GM12878 (cell line): ENCODE results near the gene TBC1D23. TPM values are rescaled to one million over a fixed set of nuclear protein-coding genes. Genes with fewer than 3 reads are reported as not detected.
A peak's percentile ranks its signal among the peaks of the same experiment; 100 is the strongest.

Experiments used
- ATAC-seq: fragments of 200-7000 bp; cut with Tn5 transposase; 3 replicates; pipeline ENCODE4 v1.9.1; 2020; ENCODE audit warnings: mild to moderate bottlenecking, moderate library complexity
- BruUV-seq: library from RNA; stranded (reverse); fragments of 400-500 nt; replicated peaks from 2 replicates; lab custom pipeline; 2021; lab: Mats Ljungman, UMichigan
- CTCF ChIA-PET: fragments of 300-600 bp; sonication (Branson Sonifier 250); formaldehyde crosslinking; extraction: SDS; loops from one replicate; lab custom pipeline; 2021; ENCODE audit warnings: inconsistent platforms; lab: Yijun Ruan, JAX
- POLR2A ChIA-PET: fragments of 350-600 bp; formaldehyde crosslinking; extraction: SDS; loops from one replicate; lab custom pipeline; 2021; ENCODE audit warnings: inconsistent platforms; lab: Charles Lee
- RAD21 ChIA-PET: fragments of 300-600 bp; sonication (Branson Sonifier 250); formaldehyde crosslinking; loops from one replicate; lab custom pipeline; 2023; ENCODE audit warnings: antibody characterized with exemption; ENCODE audit not compliant: unreplicated experiment; lab: Charles Lee
- SMC1A ChIA-PET: fragments of 300-600 bp; sonication (Branson Sonifier 250); formaldehyde crosslinking; loops from one replicate; lab custom pipeline; 2023; ENCODE audit not compliant: unreplicated experiment, uncharacterized antibody; lab: Charles Lee
- DNase-seq: peaks from one replicate; pipeline ENCODE4 v3.0.0-alpha.2; 2011; ENCODE audit warnings: low read depth, low spot score
- FAIRE-seq: peaks from 3 replicates; lab custom pipeline; 2011; peaks lifted over from hg19 to GRCh38; lab: Jason Lieb, UNC
- H2AFZ ChIP-seq: 2 replicates; pipeline ENCODE4 v1.6.0; 2011; ENCODE audit warnings: low read depth, low read length, control low read depth; ENCODE audit not compliant: control insufficient read depth
- H3K27ac ChIP-seq: 2 replicates; pipeline ENCODE4 v1.5.1; 2011; ENCODE audit warnings: control low read depth; ENCODE audit not compliant: control insufficient read depth, insufficient read depth
- H3K27me3 ChIP-seq, 2 experiments: replicated peaks in 1 of 2; 2 replicates each; pipeline versions ENCODE4 v1.6.0 to v1.6.1; 2011; ENCODE audit warnings: low read length in 1 of 2; ENCODE audit not compliant: control insufficient read depth in 2 of 2, insufficient read depth in 2 of 2
- H3K36me3 ChIP-seq, 2 experiments: 2 replicates each; pipeline ENCODE4 v1.5.1; 2011; ENCODE audit warnings: low read length in 1 of 2; ENCODE audit not compliant: control insufficient read depth in 2 of 2, insufficient read depth in 2 of 2
- H3K4me1 ChIP-seq: 2 replicates; pipeline ENCODE4 v1.6.1; 2011; ENCODE audit warnings: mild to moderate bottlenecking, low read length, moderate library complexity, mixed read lengths; ENCODE audit not compliant: control insufficient read depth, insufficient read depth
- H3K4me2 ChIP-seq: 2 replicates; pipeline ENCODE4 v1.6.0; 2011; ENCODE audit warnings: control low read depth; ENCODE audit not compliant: control insufficient read depth, insufficient read depth
- H3K4me3 ChIP-seq: fragments of 200-600 bp; sonication (generic); 2 replicates; pipeline ENCODE4 v1.5.1; 2016
- H3K79me2 ChIP-seq: 2 replicates; pipeline ENCODE4 v1.6.0; 2011; ENCODE audit warnings: low read length; ENCODE audit not compliant: control insufficient read depth, insufficient read depth
- H3K9ac ChIP-seq: 2 replicates; pipeline ENCODE4 v1.8.0; 2011; ENCODE audit warnings: low read length, control low read depth, mixed read lengths; ENCODE audit not compliant: control insufficient read depth, insufficient read depth
- H3K9me3 ChIP-seq: replicated peaks from 3 replicates; pipeline ENCODE4 v1.5.1; 2011; ENCODE audit warnings: mild to moderate bottlenecking, low read length; ENCODE audit not compliant: control insufficient read depth, insufficient read depth
- H4K20me1 ChIP-seq: 2 replicates; pipeline ENCODE4 v1.6.0; 2011; ENCODE audit not compliant: control insufficient read depth, insufficient read depth
- ESRRA ChIP-seq: IDR thresholded peaks from 2 replicates; pipeline ENCODE4 v1.6.1; 2012; ENCODE audit warnings: mild to moderate bottlenecking, low read length, improper control_type of control experiment
- MYB ChIP-seq: fragments of 150-350 bp; IDR thresholded peaks from 2 replicates; pipeline ENCODE4 v1.6.1; 2014; ENCODE audit warnings: mild to moderate bottlenecking, low read depth, low read length, borderline replicate concordance
- NFYB ChIP-seq: IDR thresholded peaks from 2 replicates; pipeline ENCODE4 v1.6.1; 2011; ENCODE audit warnings: low read depth, mild to moderate bottlenecking, low read length, improper control_type of control experiment, moderate library complexity; ENCODE audit not compliant: insufficient read depth
- NR2F1 ChIP-seq: fragments of 450-650 bp; conservative IDR thresholded peaks from 2 replicates; pipeline ENCODE4 v1.6.1; 2017; ENCODE audit warnings: mild to moderate bottlenecking
- POLR2AphosphoS5 ChIP-seq: IDR thresholded peaks from 2 replicates; pipeline ENCODE4 v1.6.1; 2011; ENCODE audit warnings: mild to moderate bottlenecking, low read length, inconsistent platforms
- STAT1 ChIP-seq: fragments of 450-650 bp; conservative IDR thresholded peaks from 2 replicates; pipeline ENCODE4 v1.6.1; 2014; ENCODE audit warnings: antibody characterized with exemption, mild to moderate bottlenecking
- WGBS: methylation state at CpG from one replicate; pipeline ENCODE4 v1.1.6; 2016; ENCODE audit warnings: low lambda C conversion rate; ENCODE audit not compliant: insufficient replicate concordance, insufficient coverage; ENCODE audit errors: missing lambda C conversion rate; 5-methylcytosine and 5-hydroxymethylcytosine counted together
- in situ Hi-C: fragments of 300-500 bp; cut with MboI; formaldehyde crosslinking; loops from 9 replicates; pipeline ENCODE4 v1.14.3; 2018; ENCODE audit warnings: mixed read lengths
- intact Hi-C: fragments of 100-400 bp; cut with micrococcal nuclease; formaldehyde crosslinking; loops from one replicate; pipeline ENCODE4 v1.14.2; 2022; ENCODE audit not compliant: unreplicated experiment
- polyA plus RNA-seq, 11 experiments: library from polyadenylated mRNA; depleted of rRNA in 4 of 11; unstranded in 6 of 11; stranded (reverse) in 5 of 11; fragments of >200 nt; fragmentation: Nextera tagmentation in 4 of 11; fragmentation: Illumina TruSeq in 1 of 11; extraction: Ambion mirVana in 4 of 11; extraction: Trizol in 1 of 11; gene quantifications; 1 replicate in 1 of 11; 2 replicates in 10 of 11; pipeline versions ENCODE4 v1.2.1 to v1.2.3, GENCODE V29; 2011 to 2016; ENCODE audit warnings: inconsistent platforms in 2 of 11, missing spikeins in 2 of 11, low read depth in 1 of 11
- total RNA-seq, 4 experiments: library from RNA; depleted of rRNA in 3 of 4; stranded (reverse); fragments of >200 nt in 3 of 4; fragmentation: Illumina TruSeq in 1 of 4; extraction: Trizol in 1 of 4; gene quantifications; 2 replicates each; pipeline versions ENCODE4 v1.2.1 to v1.2.3, GENCODE V29; 2013 to 2021
- TF ChIP-seq, protein P1 (sequence below): IDR thresholded peaks from 2 replicates; pipeline ENCODE4 v1.6.1; 2012; ENCODE audit warnings: low read depth, low read length, improper control_type of control experiment
- TF ChIP-seq, protein P2 (sequence below): fragments of 450-650 bp; IDR thresholded peaks from 2 replicates; pipeline ENCODE4 v1.6.1; 2016; ENCODE audit warnings: mild to moderate bottlenecking

TBC1D23 gene
- total and polyA plus RNA-seq, 10 of the 15 experiments (the other 5 are each of a cell fraction or from before 2014, with no cell fraction given), result 8.2 to 23.2 (median 16.6) TPM

DNA sequence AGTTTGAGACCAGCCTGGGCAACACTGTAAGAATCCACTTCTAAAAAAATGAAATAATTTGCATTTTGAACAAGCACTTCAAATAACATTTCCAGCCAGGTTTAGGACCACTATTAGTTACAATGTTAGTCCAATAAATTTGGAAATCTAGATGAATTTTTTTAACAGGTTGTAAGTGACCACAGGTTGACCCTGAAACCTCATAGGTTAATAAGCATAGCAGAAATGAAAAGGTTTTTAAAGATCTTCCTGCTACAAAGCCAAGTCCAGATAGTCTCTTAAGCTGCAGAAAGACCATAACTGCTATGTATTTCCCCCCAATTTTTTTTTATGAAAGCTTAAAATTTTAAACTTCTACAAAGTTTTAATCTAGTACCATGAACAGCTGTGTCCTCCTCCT lies 72.3 kb downstream of the TBC1D23 start:
- Histone ChIP-seq H3K4me2 (no peak overlapping the region), H3K27ac (no peak overlapping the region), H3K27me3 (no peaks in the 10 kb centered on the region), H2AFZ (no peak overlapping the region), H3K9me3 (no peaks in the 10 kb centered on the region), H4K20me1 (no peaks in the 10 kb centered on the region), H3K9ac (no peak overlapping the region), H3K4me1 (peaks cover 8% of the 10 kb centered on the region)
- RAD21 ChIA-PET, result interaction anchor here (0.6 to 1.4 kb wide), 4 partner anchors 22 to 300 kb away, joined by 3 to 5 read pairs (median 3); no protein-coding TSS in a partner anchor
- no TSS peak for BruUV-seq
- SMC1A ChIA-PET, result interaction anchor here (0.6 to 5.1 kb wide), 5 partner anchors 11 to 470 kb away, joined by 3 to 26 read pairs (median 3); no protein-coding TSS in a partner anchor
- CTCF ChIA-PET, result interaction anchor here (0.6 to 4.5 kb wide), 3 partner anchors 16 to 798 kb away, joined by 3 to 21 read pairs (median 8); no protein-coding TSS in a partner anchor
- intact Hi-C loops, result no loop called here
- TF ChIP-seq POLR2AphosphoS5 (no peak), STAT1 (no peak)
- TF ChIP-seq, all 136 proteins: peak for 0
- Histone ChIP-seq H3K4me3 (no peak overlapping the region), H3K36me3 (no peaks in the 10 kb centered on the region), H3K79me2 (peaks cover 15% of the 10 kb centered on the region)
- no peak for FAIRE-seq
- no peak for DNase-seq
- POLR2A ChIA-PET, result interaction anchor here (0.6 to 0.7 kb wide), 3 partner anchors 11 to 495 kb away, joined by 3 to 7 read pairs (median 4); no protein-coding TSS in a partner anchor
- no peak for ATAC-seq
- in situ Hi-C loops, result no loop called here

DNA sequence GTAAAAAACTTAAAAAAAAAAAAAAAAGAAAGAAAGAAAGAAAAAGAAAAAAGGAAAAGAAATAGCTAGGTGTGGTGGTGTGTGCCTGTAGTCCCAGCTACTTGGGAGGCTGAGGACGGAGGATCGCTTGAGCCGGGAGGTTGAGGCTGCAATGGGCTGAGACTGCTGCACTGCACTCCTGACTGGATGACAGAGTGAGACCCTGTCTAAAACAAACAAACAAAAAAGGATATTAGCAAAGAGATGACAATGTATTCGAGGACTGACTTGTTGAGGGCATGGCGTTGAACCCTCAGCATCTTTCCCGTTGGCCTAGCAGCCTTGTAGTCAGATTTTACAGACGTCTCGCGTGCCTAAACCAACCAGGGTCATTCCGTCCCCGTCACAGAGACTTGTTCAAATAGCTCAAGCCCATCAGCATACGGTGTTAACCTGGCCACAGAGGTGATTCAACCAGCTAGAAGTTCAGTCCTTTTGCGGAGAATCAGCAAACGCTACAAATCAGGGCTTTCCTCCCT lies 73.2 kb downstream of the TBC1D23 start:
- SMC1A ChIA-PET, result interaction anchor here (0.6 to 5.1 kb wide), 8 partner anchors 10 to 1769 kb away, joined by 3 to 26 read pairs (median 3); no protein-coding TSS in a partner anchor
- Histone ChIP-seq H3K27me3 (no peaks in the 10 kb centered on the region), H3K36me3 (peaks cover 0 to under 1% of the 10 kb centered on the region in 2 experiments; a peak in 1 of 4 replicates), H3K79me2 (peaks cover 15% of the 10 kb centered on the region), H3K9ac (peak overlapping the region; percentile 88), H3K27ac (peak overlapping the region; percentile 37; the same call in 1 of the 2 replicates), H4K20me1 (no peaks in the 10 kb centered on the region), H2AFZ (peak overlapping the region; percentile 99), H3K4me2 (peak overlapping the region; percentile 96), H3K9me3 (no peaks in the 10 kb centered on the region), H3K4me3 (peak overlapping the region; percentile 91)
- DNase-seq (no peak), FAIRE-seq (no peak), ATAC-seq (peak; percentile 39)
- CTCF ChIA-PET, result interaction anchor here (0.6 to 4.5 kb wide), 5 partner anchors 12 to 799 kb away, joined by 3 to 21 read pairs (median 3); no protein-coding TSS in a partner anchor
- POLR2A ChIA-PET, result interaction anchor here (0.6 to 2.2 kb wide), 6 partner anchors 8 to 496 kb away, joined by 3 to 12 read pairs (median 4); partner anchors contain the start of genes LNP1 and TOMM70
- WGBS, result 57% methylated on average over 14 of the region's 14 CpGs
- no TSS peak for BruUV-seq
- in situ Hi-C loops (no loop called here), intact Hi-C loops (loop anchor here (1.0 kb wide), 1 partner anchor 70 kb away; no protein-coding TSS in a partner anchor)
- RAD21 ChIA-PET, result interaction anchor here (0.6 to 1.4 kb wide), 5 partner anchors 21 to 502 kb away, joined by 3 to 5 read pairs (median 3); no protein-coding TSS in a partner anchor
- no peak for TF ChIP-seq ESRRA
- TF ChIP-seq, protein P1, sequence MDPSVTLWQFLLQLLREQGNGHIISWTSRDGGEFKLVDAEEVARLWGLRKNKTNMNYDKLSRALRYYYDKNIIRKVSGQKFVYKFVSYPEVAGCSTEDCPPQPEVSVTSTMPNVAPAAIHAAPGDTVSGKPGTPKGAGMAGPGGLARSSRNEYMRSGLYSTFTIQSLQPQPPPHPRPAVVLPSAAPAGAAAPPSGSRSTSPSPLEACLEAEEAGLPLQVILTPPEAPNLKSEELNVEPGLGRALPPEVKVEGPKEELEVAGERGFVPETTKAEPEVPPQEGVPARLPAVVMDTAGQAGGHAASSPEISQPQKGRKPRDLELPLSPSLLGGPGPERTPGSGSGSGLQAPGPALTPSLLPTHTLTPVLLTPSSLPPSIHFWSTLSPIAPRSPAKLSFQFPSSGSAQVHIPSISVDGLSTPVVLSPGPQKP, result no peak
- TF ChIP-seq NFYB, result no peak
- TF ChIP-seq, protein P2, sequence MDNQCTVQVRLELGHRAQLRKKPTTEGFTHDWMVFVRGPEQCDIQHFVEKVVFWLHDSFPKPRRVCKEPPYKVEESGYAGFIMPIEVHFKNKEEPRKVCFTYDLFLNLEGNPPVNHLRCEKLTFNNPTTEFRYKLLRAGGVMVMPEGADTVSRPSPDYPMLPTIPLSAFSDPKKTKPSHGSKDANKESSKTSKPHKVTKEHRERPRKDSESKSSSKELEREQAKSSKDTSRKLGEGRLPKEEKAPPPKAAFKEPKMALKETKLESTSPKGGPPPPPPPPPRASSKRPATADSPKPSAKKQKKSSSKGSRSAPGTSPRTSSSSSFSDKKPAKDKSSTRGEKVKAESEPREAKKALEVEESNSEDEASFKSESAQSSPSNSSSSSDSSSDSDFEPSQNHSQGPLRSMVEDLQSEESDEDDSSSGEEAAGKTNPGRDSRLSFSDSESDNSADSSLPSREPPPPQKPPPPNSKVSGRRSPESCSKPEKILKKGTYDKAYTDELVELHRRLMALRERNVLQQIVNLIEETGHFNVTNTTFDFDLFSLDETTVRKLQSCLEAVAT, result 0 out of 2 replicates have a peak, but pooled peaks have one; percentile 27
- no peak for TF ChIP-seq NR2F1
- TF ChIP-seq MYB, result no peak
- TF ChIP-seq, all 136 proteins: peak for 1
- peaks cover 8% of the 10 kb centered on the region for H3K4me1 ChIP-seq
